NCI-H2196 (cell line): Measurements from ENCODE around the gene SEZ6L.

Experiments used
- DNase-seq: peaks from one replicate; lab custom pipeline; 2025; ENCODE audit not compliant: unreplicated experiment; lab: John Stamatoyannopoulos, UW

The SEZ6L gene

DNA sequence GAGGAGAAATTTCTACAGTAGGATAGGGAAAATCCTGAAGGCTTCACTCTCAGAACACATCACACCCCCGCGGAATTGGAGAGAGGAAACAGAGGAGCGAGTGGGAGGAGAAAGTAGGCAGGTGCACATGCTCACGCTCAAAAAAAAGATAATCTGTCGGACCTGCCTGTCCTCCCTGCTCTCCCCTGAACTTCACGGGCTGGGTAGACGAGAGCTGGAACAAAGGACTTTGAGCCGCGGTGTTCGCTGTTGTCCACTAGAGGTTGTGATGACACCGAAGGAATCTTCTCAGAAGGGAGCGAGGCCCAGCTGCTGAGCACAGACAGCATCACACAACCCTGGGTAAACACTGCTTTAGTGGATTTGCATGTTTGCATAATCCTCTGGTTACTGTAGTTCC, 5.0 kb downstream of the SEZ6L start:
- DNase-seq: peak; percentile 50

DNA sequence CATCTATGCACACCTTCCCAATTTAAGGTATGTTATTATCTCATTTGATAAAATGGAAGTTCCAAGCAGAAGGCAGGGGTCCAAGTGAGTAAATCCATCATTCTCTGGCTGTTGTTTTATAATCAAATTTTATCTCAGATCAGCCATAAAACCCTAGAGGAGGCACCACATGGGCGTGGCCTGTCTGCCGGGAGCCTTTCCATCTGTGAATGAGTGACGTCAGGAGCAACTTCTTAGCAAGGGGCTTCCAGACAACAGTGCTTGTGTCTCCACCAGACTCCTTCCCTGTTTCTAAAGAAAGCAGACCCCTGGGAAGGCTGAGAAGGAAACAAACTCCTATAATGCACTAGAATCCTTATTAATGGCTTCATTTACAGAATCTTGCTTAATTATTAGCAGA, 13.5 kb downstream of the SEZ6L start:
- no peak for DNase-seq

DNA sequence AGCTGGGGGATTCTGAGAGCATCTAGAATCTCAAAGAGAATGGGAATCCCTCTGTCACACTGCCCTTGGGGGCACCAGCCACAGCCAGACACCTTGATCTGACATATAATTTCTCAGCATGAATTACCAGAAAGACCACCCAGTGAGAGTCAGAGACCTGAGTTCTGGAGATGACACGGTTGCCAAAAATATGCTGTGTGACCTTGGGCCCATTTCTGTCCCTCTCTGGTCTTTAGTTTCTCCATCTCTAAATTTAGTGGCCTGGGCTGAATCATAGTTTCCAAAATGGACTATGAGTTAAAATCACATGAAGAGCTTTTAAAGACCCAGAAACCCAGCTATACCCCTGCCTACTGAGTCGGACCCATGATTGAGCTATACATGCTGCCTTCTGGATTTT, 15.9 kb downstream of the SEZ6L start:
- no peak for DNase-seq

DNA sequence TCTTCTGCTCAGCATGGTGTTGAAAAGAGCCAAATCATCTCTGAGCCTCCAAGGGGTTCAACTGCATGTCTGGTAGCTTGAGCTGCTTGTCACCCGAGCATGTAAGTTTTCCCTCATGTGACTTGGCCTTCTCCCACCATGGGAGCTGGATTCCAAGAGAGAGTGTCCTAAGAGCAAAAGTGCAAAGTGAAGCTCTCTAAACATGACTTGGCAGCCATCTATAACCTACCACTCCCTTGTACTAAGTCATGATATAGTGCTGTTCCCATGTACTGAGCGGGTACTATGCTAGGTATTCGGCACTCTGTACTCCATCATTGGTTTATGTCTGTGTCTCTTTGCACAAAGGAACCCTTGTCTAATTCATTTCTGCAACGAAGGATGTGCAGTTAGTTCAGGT, 19.1 kb downstream of the SEZ6L start:
- no peak for DNase-seq

DNA sequence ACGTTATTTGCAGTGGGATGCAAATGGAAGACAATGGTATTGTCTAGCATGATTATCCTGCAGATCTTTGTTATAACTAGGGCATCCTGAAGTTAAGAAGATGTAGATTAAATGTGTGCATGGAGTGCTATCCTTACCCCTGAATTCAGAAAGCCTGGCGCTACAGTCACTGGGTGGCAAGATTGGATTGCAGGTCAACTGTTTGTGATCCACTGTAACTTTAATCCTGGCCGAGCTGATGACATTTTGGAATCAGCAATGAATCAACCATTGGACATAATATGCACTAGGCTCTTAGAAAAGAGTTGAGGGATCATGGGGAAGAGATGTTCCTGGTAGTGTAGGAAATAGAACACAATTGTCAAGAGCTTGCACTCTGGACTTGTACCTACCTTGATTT, 25.1 kb downstream of the SEZ6L start:
- no peak for DNase-seq

DNA sequence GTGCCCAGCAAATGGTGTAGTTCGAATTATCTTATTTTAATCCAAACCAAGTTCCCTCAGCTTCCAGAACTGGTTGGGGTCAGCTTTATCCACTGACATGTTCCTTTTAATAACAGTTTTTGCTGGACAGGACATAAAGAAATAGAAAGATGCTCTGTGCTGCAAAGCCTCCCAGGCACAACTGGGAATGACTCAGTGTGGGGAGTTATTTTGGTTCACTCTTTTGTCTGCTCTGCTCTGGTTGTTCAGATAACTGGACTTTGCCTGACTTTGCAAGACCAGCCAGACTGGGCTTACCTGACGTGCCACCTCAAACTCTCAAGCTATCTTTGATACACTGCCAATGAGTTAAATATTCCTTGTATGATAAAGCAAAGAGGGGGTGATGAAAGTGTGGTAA, 25.6 kb downstream of the SEZ6L start:
- no peak for DNase-seq

DNA sequence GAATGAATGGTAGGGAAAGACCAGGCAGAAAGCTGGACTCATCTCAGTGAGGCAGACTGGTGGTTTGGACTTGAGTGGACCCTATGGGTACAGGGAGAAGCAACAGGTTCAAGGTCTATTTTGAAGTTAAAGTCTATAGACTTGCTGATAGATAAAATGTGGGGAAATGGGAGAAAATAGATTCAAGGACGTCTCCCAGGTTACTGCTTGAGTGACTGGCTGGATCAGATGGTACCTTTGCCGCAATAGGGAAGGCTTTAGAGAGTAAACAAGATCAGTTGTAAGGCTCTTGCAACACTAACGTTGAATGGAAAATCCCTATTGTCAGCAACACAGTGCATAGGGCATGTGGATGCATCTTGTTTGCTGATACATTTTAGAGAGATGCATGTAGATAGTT, 27.4 kb downstream of the SEZ6L start:
- DNase-seq: no peak

DNA sequence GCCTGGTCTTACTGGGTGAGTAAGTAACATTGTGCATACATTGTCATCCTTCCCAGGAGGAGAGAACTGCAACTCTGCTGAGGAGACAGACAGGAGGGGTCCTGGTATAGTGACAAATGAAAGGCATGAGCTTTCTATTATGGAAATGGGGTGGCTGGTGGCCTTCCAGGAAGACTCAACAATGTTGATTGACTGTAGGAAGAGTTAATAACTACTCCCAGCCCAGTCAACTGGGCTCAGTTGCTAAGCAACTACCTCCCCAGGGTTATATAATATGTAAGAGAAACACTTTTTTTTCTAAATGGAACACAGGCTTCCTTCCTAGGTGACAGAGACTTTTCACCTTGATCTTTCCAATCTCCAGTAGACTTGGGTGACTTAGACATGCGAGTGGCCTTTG, 28.2 kb downstream of the SEZ6L start:
- no peak for DNase-seq

DNA sequence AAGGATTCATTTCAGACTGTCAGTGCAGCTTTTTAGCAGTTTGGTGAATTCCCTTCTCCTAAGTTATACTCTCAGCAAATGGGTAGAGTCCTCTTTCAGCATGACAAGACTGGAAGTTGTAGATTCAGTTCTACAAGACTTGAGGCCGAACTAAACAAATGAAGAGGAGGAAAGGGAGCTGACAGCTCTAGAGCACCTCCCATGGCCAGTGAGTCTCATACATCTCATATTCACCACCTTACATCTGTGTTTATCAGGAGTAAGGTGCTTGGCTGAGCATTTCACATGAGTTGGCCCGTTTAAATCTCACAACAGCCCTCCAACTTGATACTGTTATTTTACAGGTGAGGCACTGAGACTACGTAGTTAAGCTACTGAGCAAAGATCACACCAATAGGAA, 30.4 kb downstream of the SEZ6L start:
- no peak for DNase-seq

DNA sequence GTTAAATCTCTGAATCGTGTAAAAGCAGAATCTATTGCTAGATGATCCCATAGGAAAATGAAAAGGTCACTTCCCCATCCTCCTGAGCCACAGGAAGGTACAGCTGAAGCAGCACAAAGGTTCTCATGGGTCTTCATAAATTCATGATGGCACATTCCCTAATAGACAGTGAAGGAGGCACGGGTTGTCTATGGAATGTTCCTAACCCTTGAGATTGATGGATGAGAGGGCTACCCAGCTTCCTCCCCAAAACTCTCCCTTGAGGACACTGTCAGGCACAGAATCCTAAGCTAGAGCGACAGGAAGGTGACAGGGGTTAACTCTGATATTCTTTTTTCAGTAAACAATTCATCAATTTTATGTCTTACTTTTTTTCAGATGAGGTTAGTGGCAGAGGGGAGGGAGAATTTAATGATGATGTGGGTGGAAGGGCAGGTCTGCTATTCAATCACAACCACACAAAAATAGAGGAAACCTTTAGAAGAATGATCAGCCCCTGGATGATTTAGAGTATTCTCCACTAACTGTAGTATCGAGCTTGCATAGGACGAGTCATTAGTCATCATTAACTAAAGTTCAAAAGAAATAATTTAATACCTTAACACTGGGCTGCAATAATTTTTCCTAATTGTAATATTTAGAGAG, 33.1 kb downstream of the SEZ6L start:
- DNase-seq: no peak

DNA sequence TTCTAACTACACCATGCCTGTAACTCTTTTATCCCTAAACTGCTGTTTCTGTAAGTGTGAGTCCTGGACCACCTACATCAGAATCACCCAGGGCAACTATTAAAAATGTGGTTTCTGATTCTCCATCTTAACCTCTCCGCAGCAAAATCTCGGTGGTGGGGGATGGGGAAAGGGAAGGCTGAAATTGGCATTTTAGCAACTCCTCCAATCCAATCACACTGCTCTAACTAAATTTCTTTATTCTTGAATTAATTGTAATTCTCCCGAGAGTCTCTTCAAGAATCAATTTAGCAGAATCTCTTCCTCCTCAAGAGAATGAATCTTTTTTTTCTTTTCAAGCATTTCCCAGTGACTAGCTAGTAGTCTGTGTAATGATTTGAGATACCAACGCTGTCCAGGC, 36.2 kb downstream of the SEZ6L start:
- DNase-seq: no peak

DNA sequence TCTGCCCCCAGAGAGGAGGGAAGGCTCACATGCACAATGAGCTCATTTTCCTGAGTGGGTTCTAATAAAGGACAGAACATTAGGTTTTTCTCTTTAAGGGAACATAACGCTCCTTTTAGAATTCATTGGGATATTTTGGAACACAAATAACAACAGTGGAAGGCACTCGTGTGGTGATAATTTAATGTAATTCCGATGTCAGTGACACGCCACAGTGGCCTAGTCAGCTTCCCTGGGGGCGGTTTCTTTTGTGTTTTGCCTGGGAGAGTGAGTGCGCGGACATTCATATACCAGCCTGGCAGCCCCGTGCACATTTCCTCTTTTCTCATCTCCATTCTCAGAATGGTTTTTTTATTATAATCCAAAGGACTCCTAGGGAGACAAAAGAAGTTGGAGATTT, 41.1 kb downstream of the SEZ6L start:
- DNase-seq: no peak

DNA sequence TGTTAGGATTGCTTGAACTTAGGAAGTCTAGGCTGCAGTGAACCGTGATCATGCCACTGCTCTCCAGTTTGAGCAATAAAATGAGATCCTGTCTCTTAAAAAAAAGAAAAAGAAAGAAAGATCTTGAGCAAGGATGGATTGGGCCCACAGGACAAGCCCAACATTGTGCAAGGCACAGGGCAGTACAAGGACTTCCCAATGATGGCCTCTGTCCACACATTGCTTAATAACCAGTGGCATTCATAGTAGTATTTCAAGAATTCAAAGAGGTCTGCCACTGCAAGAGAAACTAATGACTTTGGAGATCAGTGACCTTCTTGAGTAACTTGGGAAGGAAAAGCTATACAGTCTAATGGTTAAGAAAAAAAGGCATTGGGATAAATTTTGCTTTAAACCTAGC, 44.6 kb downstream of the SEZ6L start:
- DNase-seq: no peak

DNA sequence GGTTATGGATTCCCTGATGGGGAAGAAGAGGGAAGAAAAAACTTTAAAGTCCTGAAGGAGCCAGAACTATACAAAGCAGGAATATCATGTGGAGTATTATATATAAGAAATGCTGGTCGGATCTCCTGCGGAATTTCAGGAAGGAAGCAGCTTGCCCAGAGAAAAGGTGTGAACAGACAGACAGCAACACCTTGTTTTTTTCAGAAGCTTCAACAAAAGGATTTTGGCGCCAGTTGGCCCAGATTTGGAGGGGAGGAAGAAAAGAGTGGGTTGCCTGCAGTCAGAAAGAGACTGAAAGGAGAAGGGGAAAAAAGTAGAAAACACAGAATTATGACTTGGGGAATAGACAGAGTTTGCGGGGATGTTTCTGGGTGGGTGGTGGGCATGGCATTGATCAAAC, 45.2 kb downstream of the SEZ6L start:
- no peak for DNase-seq

DNA sequence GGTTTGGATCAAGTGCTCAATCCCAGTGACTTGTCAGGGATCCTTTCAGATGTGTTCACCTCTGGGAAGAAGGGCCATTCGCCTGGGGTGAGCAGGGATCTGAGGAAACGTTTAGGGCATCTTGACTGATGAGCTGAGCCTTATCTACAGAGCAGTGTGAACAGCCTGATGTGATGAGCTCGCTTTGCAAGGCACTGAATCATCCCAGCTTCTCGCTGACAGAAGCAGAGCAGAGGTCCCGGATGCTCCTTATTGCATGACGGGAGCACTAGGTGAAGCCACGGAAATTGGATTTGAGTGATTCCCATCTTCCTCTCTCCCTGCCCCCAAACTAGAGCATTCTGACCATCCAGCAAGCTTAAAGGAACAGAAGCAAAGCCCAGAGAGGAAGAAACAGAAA, 46.5 kb downstream of the SEZ6L start:
- no peak for DNase-seq

DNA sequence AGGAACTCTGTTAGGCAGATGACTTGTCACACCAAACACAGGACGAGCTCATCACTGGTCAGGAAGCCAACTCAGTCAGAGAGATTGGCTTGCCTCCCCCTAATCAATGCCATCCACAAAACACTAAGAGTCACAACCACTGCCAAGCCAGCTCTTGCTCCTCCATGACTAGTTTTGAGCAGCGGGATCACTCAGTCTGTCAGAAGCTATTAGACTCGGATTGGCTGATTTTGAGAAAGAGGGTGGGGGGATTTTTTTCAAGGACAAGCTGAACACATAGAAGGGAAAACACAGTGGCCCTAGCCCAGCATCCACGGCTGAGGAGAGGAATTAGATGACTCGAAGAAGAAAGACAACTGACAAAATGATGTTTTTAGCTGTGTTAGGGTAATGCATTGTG, 55.9 kb downstream of the SEZ6L start:
- DNase-seq: no peak

DNA sequence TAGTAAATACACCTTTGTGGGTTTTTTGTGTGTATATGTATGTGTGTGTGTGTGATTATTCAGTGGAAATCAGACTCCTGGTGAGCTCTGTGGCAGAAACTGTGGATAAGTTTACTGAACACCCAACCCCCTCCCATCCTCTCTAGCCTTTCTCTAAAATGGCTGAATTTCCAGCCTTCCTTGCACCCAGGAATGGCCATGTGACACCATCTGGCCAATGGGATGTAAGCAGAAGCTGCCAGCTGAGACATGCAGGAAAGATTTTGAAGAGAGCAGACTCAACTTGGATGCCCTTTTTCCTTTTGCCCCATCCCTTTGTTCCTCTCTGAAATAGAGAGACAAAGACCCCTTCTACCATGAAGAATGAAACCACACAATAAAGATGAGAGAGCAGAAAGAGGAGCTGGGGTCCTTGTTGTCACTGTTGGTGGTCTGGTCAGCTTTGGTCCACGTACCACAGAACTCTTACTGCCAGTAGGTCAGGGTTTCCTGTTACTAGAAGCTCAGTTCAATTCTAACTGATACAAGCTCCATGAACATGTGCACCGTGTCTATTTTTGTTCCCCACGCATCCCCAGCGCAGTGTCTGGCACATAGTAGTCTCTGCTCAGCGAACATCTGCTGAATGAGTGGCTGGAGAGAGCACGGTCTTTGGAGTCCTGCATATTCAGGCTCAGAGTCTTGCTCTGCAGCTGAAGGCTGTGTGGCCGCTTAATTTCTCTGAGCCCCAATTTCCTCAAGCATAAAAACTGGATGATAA, 57.5 kb downstream of the SEZ6L start:
- DNase-seq: no peak

DNA sequence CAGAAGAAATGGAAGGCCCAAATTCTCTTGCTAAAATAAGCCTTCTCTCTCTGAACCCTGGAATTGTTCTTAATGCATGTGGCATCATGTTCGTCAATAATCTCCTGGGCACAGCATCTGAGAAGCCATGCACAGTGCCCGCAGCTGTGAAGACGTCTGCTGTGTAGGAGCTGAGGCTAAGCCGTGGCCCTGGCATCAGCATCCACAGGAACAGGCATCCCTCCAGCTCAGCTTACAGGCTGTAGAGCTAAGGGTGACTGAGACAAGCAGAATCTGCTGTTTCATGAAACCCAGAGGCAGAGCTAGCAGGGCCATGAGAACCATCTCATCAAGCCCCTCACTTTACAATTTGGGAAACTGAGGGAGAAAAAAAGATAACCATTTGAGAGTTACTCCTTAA, 60.6 kb downstream of the SEZ6L start:
- DNase-seq: no peak

DNA sequence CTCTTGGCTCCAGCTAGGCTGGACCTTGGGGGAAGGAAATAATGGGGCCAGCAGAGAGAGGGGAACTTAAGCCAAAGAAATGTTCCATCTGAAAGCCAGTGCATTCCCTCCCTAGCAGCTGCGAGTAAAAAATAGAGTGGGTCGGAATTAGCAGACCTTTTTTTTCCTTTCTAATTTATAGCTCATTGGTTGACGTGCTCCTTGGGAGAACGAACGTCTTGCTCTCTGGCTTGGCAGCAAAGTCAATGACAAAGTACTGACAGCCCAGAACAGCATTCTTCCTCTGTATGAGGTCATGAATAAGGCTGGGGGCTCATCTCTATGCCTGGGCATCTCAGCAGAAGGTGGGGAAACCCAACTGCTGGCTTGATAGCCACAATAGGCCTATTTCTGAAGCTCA, 65.0 kb downstream of the SEZ6L start:
- no peak for DNase-seq

DNA sequence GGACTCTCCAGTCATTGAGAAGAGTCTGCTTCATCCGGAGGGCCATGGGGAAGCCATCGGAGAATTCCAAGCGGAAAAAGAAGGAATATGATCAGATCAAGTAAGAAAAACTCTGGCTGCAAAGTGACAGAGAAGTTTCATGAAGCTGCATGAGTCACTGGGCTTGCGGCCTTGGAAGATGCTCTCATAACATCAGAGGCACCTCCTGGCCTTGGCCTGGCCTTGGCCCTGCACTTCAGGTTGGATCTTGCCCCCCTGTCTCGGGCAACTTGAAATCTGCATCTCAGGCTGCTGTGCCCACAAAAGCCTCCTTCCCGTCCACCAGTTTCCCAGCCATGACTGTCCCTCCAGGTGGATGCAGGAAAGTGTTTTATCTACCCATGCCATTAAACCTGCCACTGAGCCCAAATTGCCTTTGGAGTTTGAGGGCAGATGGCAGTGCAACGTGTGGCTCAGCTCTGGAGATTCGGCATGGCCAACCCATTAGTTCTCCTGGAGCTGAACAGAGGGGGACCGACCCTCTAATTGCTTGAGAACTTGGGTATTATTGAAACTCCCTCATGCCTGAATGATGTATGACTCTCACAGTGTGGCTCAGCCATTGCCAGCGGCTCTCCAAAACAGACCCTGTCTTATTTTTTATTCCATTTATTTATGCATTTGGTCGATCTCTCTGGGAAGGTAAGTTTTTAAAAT, 66.7 kb downstream of the SEZ6L start:
- DNase-seq: no peak

DNA sequence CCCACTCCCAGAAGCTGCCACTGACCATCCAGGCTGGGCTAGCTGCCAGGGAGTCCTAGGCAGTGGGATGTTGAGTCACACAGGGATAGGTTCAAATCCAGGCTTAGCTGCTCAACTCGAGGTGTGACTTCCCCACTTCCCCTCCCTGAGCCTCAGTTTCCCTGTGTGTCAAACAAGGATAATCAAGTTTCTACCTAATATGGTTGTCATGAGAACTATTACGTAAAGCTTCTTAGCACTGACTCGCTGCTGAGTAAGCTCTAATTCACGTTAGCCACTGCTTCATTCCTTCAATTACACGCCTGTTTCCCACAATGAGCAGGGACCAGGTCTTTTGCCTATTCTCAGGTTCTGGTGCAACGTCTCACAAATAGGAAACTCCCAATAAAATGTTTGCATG, 67.7 kb downstream of the SEZ6L start:
- DNase-seq: no peak

DNA sequence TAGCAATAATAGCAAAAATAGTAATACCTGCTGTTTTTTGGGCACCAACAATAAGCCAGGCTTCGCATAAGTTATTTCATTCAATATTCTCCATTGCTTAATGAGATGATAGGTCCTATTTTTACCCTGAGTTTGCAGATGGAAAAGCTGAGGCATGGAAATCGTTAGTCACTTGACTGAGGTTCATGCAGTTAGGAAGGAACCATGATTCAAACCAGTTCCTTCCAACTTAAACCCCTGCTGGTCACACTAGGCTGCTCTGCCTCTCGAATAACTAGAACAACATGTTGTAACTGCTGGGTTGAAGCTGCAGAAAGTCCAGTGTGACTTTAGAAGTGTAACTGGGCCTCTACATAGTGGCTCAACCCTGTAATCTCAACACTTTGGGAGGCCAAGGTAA, 69.3 kb downstream of the SEZ6L start:
- no peak for DNase-seq
